SK-N-SH (cell line): ENCODE results near the gene ACSF3. TPM values are rescaled to one million over a fixed set of nuclear protein-coding genes. Genes with fewer than 3 reads are reported as not detected.
A peak's percentile ranks its signal among the peaks of the same experiment; 100 is the strongest.

ENCODE experiments used
- CTCF ChIA-PET: fragments of 300-600, 350-600 bp; formaldehyde crosslinking; extraction: SDS; loops from one replicate; lab custom pipeline; 2021; lab: Yijun Ruan, JAX
- POLR2A ChIA-PET: fragments of 350-600 bp; sonication (Branson Sonifier 250); formaldehyde crosslinking; extraction: SDS; loops from one replicate; lab custom pipeline; 2020; ENCODE audit warnings: antibody characterized with exemption, inconsistent platforms; lab: Yijun Ruan, JAX
- DNase-seq: peaks from one replicate; pipeline ENCODE4 v3.0.0; 2012
- H2AFZ ChIP-seq: fragments of 200-600 bp; sonication (generic); 2 replicates; pipeline ENCODE4 v1.8.1; 2016; ENCODE audit warnings: antibody characterized with exemption, mild to moderate bottlenecking, low read depth
- H3F3A ChIP-seq: fragments of 200-600 bp; sonication (generic); replicated peaks from 2 replicates; pipeline ENCODE3; 2016; ENCODE audit warnings: antibody characterized with exemption, mild to moderate bottlenecking; ENCODE audit not compliant: insufficient read depth
- H3K27ac ChIP-seq, 2 experiments: fragments of 200-500 bp in 1 of 2; fragments of 200-600 bp in 1 of 2; sonication (Bioruptor generic) in 1 of 2; sonication (generic), shearing (Covaris generic) in 1 of 2; 2 replicates each; pipeline versions ENCODE4 v1.5.1 to v1.6.1; 2014 to 2016; ENCODE audit warnings: low read depth in 2 of 2, inconsistent platforms in 1 of 2, low read length in 1 of 2, mild to moderate bottlenecking in 1 of 2, mixed read lengths in 1 of 2
- H3K27me3 ChIP-seq: fragments of 200-600 bp; sonication (generic), shearing (Covaris generic); 2 replicates; pipeline ENCODE4 v1.6.1; 2016; ENCODE audit warnings: mixed run types; ENCODE audit not compliant: insufficient read depth
- H3K36me3 ChIP-seq, 2 experiments: fragments of 200-500 bp in 1 of 2; fragments of 200-600 bp in 1 of 2; sonication (Bioruptor generic) in 1 of 2; sonication (generic) in 1 of 2; replicated peaks in 1 of 2; 2 replicates each; pipeline versions ENCODE3 to v1.5.1; 2014 to 2016; ENCODE audit warnings: low read length in 1 of 2, mild to moderate bottlenecking in 1 of 2; ENCODE audit not compliant: insufficient read depth in 2 of 2, control insufficient read depth in 1 of 2
- H3K4me1 ChIP-seq, 2 experiments: fragments of 200-500 bp in 1 of 2; fragments of 200-600 bp in 1 of 2; sonication (Bioruptor generic) in 1 of 2; sonication (generic), shearing (Covaris generic) in 1 of 2; 2 replicates each; pipeline versions ENCODE4 v1.5.1 to v1.6.1; 2014 to 2016; ENCODE audit warnings: low read depth in 1 of 2, low read length in 1 of 2, mixed run types in 1 of 2; ENCODE audit not compliant: insufficient read depth in 2 of 2, control insufficient read depth in 1 of 2
- H3K4me2 ChIP-seq: fragments of 200-600 bp; sonication (generic), shearing (Covaris generic); 2 replicates; pipeline ENCODE4 v1.6.1; 2017; ENCODE audit warnings: mixed run types
- H3K4me3 ChIP-seq, 2 experiments: fragments of 200-500 bp in 1 of 2; fragments of 200-600 bp in 1 of 2; sonication (Bioruptor generic) in 1 of 2; sonication (generic), shearing (Covaris generic) in 1 of 2; 2 replicates each; pipeline versions ENCODE4 v1.5.1 to v1.8.1; 2014 to 2016; ENCODE audit warnings: low read depth in 2 of 2, inconsistent platforms in 1 of 2, low read length in 1 of 2, mild to moderate bottlenecking in 1 of 2, mixed read lengths in 1 of 2, moderate library complexity in 1 of 2
- H3K79me2 ChIP-seq: fragments of 200-600 bp; sonication (generic); 2 replicates; pipeline ENCODE4 v1.8.1; 2017; ENCODE audit warnings: mild to moderate bottlenecking; ENCODE audit not compliant: insufficient read depth
- H3K9ac ChIP-seq: fragments of 200-600 bp; sonication (generic); 2 replicates; pipeline ENCODE4 v1.6.1; 2017; ENCODE audit warnings: mixed run types
- H3K9me2 ChIP-seq: fragments of 200-600 bp; sonication (generic); 2 replicates; pipeline ENCODE4 v1.6.1; 2017; ENCODE audit warnings: mixed run types
- H3K9me3 ChIP-seq: fragments of 200-600 bp; sonication (generic); 2 replicates; pipeline ENCODE4 v1.6.1; 2017; ENCODE audit warnings: mixed run types, mild to moderate bottlenecking, moderate library complexity
- H4K20me1 ChIP-seq: fragments of 200-600 bp; sonication (generic); 2 replicates; pipeline ENCODE4 v1.6.1; 2017; ENCODE audit warnings: mild to moderate bottlenecking, mixed run types; ENCODE audit not compliant: insufficient read depth
- CTCF ChIP-seq: fragments of 200-600 bp; sonication (generic); IDR thresholded peaks from 2 replicates; pipeline ENCODE4 v1.6.1; 2017; ENCODE audit warnings: antibody characterized with exemption, mild to moderate bottlenecking, moderate library complexity
- EP300 ChIP-seq, 2 experiments: IDR thresholded peaks; 2 replicates each; pipeline versions ENCODE4 v1.4.0 to v1.6.1; 2012; ENCODE audit warnings: borderline replicate concordance in 1 of 2, low read depth in 1 of 2, low read length in 1 of 2
- FOXJ3 ChIP-seq: sonication (generic); formaldehyde crosslinking; IDR thresholded peaks from 2 replicates; pipeline ENCODE4 v1.5.1; 2020; ENCODE audit warnings: mild to moderate bottlenecking, missing genetic modification reagents
- MAX ChIP-seq: IDR thresholded peaks from 2 replicates; pipeline ENCODE4 v1.4.0; 2012; ENCODE audit warnings: low read depth
- SMC3 ChIP-seq: IDR thresholded peaks from 2 replicates; pipeline ENCODE4 v1.6.1; 2012; ENCODE audit warnings: low read depth, low read length, improper control_type of control experiment
- USF1 ChIP-seq: IDR thresholded peaks from 2 replicates; pipeline ENCODE4 v1.4.0; 2012; ENCODE audit warnings: low read depth, borderline replicate concordance
- YY1 ChIP-seq: IDR thresholded peaks from 2 replicates; pipeline ENCODE4 v1.4.0; 2012; ENCODE audit warnings: low read depth, mild to moderate bottlenecking
- WGBS: methylation state at CpG from one replicate; pipeline ENCODE4 v1.1.6; 2017; ENCODE audit warnings: low lambda C conversion rate; 5-methylcytosine and 5-hydroxymethylcytosine counted together
- polyA plus RNA-seq, 3 experiments: library from polyadenylated mRNA; depleted of rRNA; stranded (reverse); fragments of >200 nt; gene quantifications; 2 replicates each; pipeline ENCODE4 v1.2.3, GENCODE V29; 2012

The ACSF3 gene
- polyA plus RNA-seq, 1 of the 3 experiments (the other 2 are of a cell fraction), result 18.8 TPM

- H3K4me3 ChIP-seq, result no peak overlapping the region
- H3K79me2 ChIP-seq, result no peaks in the 10 kb centered on the region
- TF ChIP-seq SMC3 (no peak), EP300 (IDR thresholded peaks at IDR 0.05; ENCODE audit: borderline replicate concordance in 1 of 2, low read depth in 1 of 2, low read length in 1 of 2) (no peak)
- peaks cover 44% of the 10 kb centered on the region; the same call in 1 of the 2 replicates for H3K27me3 ChIP-seq
- no peak overlapping the region for H3K4me2 ChIP-seq
- H3K9me2 ChIP-seq, result no peaks in the 10 kb centered on the region
- no peaks in the 10 kb centered on the region for H3K9me3 ChIP-seq
- POLR2A ChIA-PET, result no interaction called here
- H3K4me1 ChIP-seq, result peaks cover 0 to 18% of the 10 kb centered on the region in 2 experiments; a peak in 1 of 4 replicates
- no peak for DNase-seq
- H3F3A ChIP-seq, result no peaks in the 10 kb centered on the region
- H2AFZ ChIP-seq, result no peak overlapping the region
- H4K20me1 ChIP-seq, result 0 out of 2 replicates have a peak, but pooled peaks cover 7% of the 10 kb centered on the region
- CTCF ChIA-PET, result interaction anchor here (1.3 to 2.9 kb wide), 3 partner anchors 10 to 438 kb away, joined by 4 to 10 read pairs (median 10); no protein-coding TSS in a partner anchor
- H3K27ac ChIP-seq, result no peak overlapping the region
- no peaks in the 10 kb centered on the region for H3K36me3 ChIP-seq
- WGBS, result 61% methylated on average over 8 of the region's 14 CpGs
- H3K9ac ChIP-seq, result no peak overlapping the region
These were observed 81.2 kb downstream of the ACSF3 start for GRCh38 chr16:89174877-89175276.

GRCh38 chr16:89175280-89176146 lies 81.9 kb downstream of the ACSF3 start:
- Histone ChIP-seq H3F3A (no peaks in the 10 kb centered on the region), H3K36me3 (no peaks in the 10 kb centered on the region), H3K4me1 (peaks cover 0 to 18% of the 10 kb centered on the region in 2 experiments; a peak in 1 of 4 replicates), H3K27me3 (peaks cover 44% of the 10 kb centered on the region; the same call in 1 of the 2 replicates), H2AFZ (no peak overlapping the region), H3K4me3 (no peak overlapping the region), H4K20me1 (0 out of 2 replicates have a peak, but pooled peaks cover 7% of the 10 kb centered on the region), H3K9me3 (no peaks in the 10 kb centered on the region), H3K4me2 (no peak overlapping the region), H3K27ac (no peak overlapping the region), H3K79me2 (no peaks in the 10 kb centered on the region), H3K9ac (no peak overlapping the region), H3K9me2 (no peaks in the 10 kb centered on the region)
- DNase-seq, result no peak
- TF ChIP-seq YY1 (no peak), MAX (no peak), CTCF (no peak), USF1 (peak; percentile 42; the same call in 1 of the 2 replicates), FOXJ3 (CRISPR knock-in tag) (no peak)
- WGBS, result 58% methylated on average over 6 of the region's 20 CpGs
- ChIA-PET CTCF (interaction anchor here (1.1 to 5.8 kb wide), 6 partner anchors 8 to 438 kb away, joined by 4 to 33 read pairs (median 7); no protein-coding TSS in a partner anchor), POLR2A (no interaction called here)
